GM12801 (cell line): Measurements from ENCODE around the gene BRAT1.

Experiments
- TF ChIP-seq, protein P1 (sequence below): IDR thresholded peaks from one replicate; pipeline ENCODE4 v1.5.1; 2011; ENCODE audit warnings: control low read depth; ENCODE audit not compliant: insufficient read length; ENCODE audit errors: extremely low read depth

BRAT1 gene

DNA sequence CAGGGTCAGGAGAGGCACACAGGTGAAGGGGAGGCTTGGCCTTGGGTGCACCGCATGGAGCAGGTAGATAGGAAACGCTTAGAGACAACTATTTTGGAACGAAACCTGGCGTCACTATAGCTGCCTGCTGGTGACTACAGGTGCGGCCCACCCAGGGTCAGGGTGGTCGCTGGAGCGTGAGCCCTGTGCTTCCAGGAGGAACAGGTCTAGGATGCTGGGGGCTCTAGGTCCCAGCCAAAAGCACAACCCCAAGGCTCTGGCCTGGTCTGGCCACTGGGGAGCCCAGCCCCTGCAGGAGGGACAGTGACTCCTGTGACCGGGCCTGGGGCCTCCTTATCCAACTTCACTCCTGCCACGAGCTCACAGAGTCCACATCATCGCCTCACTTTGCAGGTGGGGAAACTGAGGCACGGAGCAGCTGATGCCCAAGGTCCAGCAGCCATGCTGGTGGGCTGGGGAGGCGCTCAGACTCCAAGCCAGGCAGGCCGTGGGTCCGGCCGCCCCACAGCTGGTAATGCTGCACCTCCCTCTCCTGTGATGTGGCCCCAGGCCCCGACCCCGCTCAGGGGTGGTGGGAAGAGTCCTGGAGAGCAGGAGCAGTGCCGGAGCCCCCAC, 26.7 kb downstream of the BRAT1 start:
- TF ChIP-seq, protein P1, sequence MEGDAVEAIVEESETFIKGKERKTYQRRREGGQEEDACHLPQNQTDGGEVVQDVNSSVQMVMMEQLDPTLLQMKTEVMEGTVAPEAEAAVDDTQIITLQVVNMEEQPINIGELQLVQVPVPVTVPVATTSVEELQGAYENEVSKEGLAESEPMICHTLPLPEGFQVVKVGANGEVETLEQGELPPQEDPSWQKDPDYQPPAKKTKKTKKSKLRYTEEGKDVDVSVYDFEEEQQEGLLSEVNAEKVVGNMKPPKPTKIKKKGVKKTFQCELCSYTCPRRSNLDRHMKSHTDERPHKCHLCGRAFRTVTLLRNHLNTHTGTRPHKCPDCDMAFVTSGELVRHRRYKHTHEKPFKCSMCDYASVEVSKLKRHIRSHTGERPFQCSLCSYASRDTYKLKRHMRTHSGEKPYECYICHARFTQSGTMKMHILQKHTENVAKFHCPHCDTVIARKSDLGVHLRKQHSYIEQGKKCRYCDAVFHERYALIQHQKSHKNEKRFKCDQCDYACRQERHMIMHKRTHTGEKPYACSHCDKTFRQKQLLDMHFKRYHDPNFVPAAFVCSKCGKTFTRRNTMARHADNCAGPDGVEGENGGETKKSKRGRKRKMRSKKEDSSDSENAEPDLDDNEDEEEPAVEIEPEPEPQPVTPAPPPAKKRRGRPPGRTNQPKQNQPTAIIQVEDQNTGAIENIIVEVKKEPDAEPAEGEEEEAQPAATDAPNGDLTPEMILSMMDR, result no peak

DNA sequence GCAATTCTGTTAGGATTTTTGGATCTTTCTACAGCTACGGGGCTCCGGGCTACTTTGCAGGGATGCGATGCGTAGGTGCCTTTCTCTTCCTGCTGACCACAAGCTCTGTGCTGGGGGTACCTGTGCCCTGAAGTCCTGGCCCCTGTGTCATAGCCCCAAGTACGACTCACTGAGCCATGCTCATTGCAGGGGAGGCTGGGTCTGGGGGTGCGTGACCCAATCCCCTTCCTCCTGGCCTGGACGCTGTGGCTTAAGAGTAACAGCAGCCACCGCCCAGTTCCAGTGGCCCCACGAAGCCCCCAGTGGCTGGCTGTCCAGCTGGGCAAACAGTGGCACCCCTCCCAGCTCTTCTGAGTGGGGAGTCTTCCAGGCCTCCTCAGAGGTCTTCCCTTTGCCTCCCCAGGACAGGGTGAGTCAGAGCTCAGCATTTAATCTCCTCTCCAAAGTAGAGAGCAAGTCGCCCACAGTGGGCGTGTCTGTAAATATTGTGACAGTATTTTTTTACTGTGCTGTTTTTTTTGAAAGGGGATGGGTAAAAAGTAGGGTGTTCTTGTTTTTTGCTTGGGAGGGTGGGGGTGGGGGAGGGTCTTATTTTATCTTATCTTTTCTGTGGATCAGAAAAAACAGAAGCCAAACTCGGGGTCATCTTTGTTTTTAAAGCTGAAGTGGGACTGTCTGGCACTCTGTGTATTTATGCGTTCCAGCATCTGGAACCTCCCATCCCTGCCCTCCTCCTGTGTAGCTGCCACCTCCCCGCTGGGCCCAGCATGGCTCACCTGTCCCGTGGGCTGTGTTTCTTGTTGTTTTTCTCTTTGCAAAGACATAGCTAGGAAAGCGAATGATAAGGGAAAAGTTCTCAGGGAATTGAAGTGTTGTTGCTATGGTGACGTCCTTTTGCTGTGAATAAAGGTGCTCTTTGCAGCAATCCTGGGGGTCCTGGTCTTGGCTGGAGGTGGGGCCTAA, 27.5 kb downstream of the BRAT1 start:
- TF ChIP-seq, protein P1, result no peak

DNA sequence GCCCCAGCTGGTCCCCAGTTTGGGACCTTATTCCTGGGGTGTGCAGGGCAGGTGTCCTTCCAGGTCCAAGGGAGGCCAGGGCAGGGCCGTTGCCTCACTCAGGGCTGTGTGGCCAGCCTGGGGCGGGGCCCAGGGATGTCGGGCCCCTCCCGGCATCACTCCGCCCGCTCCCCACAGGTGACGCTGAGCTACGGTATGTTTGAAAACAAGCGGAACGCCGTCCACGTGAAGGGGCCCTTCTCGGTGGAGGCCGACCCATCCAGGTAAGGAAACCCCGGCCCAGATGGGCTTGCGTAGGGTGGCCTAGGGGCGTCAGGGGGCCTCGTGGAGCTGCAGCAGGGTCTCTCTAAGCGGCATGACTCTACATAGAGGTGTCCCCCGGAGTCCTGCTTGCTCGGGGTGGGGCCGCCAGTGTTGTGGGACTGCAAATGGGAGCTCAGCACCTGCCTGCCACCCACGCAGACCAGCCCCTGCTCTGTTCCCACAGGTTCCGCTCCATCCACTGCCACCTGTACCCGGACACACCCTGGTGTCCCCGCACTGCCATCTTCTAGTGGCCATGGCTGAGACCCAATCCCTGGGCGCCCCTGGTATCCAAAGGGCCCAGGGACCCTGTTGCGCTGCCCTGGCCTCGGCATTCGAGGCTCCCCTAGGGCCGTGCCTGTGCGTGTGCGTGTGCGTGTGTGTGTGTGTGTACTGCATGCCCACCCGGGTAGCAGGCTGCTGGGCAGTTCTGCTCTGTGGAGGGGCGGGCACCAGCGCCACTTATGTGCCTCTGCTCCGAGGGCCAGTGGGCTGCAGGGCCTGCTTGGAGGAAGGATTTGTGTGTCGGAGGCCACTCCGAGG, 28.4 kb downstream of the BRAT1 start:
- TF ChIP-seq, protein P1, result no peak

DNA sequence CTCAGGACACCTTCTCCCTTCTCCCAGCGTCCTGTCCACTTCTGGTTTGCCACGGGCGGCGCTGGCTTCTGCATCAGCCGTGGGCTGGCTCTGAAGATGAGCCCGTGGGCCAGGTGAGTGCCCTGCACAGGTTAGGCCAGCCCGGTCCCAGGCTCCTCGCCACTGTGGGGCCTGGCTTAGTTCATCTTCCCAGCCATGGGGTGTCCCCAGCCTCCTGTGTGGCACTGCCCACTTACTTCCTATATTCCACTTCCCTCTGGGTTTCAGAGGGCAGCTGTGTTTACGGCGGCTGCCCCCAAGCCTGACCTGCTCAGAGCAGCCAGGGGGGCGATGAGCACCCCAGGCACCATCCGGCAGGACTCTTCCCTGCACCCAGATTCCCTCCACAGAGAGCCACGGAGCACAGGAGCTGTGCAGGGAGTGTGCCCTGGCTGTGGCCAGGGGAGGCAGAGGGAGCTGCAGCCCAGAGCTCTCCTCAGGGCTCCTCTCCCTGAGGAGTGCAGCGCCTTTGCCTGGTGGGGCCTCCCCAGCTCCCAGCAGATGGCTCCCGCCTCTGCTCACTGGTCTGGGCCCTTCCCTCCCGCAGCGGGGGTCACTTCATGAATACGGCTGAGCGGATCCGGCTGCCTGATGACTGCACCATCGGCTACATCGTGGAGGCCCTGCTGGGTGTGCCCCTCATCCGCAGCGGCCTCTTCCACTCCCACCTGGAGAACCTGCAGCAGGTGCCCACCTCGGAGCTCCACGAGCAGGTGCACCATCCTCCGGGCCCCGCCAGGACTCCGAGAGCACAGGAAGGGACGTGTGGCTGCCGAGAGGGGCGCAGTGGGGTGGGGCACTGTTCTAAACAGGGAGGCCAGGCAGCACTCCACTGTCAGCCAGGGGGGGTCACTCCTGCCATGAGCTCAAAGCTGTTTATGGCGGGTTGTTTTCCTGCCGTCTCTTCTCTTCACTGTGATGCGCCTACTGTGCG, 29.4 kb downstream of the BRAT1 start:
- TF ChIP-seq, protein P1, result no peak

DNA sequence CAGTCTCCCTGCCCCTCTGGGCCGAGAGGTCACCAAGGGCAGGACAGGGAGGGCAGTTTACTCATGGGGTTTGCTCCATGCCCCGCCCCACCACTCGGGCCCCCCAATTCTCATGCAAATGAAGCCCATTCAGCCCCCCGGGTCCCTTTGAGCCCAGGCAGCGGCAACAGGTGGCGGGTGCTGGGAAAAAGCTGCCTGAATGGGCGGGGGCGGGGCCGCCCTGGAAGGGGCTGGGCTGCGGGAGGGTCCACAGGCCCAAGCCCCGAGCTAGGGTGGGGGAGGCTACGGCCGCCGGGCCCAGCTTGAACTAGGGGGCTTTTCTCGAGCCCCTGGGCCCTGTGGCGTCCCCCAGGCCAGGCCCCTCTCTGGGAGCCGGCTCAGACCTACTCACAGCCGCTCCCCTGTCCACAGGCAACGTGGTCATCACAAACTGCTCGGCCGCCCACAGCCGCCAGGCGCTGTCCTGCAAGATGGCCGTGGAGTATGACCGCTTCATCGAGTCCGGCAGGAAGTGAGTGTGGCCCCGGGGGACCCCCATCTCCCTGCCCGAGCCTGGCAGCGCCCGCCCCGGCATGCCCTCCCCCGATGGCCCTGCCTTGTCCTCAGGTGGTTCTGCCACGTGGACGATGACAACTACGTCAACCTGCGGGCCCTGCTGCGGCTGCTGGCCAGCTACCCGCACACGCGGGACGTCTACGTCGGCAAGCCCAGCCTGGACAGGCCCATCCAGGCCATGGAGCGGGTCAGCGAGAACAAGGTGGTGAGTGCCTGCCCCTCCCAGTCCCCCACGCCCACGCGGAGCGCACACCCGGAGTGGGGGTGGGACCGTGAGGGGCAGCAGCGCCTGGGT, 30.3 kb downstream of the BRAT1 start:
- TF ChIP-seq, protein P1, result no peak
